Kidney capillary endothelial cell (primary cell): Measurements from ENCODE around the gene GRAMD1C.
"Not testable (repeated sequence)": the region's sequence is repeated elsewhere in the genome, so short reads cannot be mapped to it uniquely, and the experiment has no call there.

Experiments used
- DNase-seq: peaks from one replicate; pipeline ENCODE4 v3.0.0-alpha.2; 2018; ENCODE audit warnings: low spot score

GRAMD1C gene

DNA sequence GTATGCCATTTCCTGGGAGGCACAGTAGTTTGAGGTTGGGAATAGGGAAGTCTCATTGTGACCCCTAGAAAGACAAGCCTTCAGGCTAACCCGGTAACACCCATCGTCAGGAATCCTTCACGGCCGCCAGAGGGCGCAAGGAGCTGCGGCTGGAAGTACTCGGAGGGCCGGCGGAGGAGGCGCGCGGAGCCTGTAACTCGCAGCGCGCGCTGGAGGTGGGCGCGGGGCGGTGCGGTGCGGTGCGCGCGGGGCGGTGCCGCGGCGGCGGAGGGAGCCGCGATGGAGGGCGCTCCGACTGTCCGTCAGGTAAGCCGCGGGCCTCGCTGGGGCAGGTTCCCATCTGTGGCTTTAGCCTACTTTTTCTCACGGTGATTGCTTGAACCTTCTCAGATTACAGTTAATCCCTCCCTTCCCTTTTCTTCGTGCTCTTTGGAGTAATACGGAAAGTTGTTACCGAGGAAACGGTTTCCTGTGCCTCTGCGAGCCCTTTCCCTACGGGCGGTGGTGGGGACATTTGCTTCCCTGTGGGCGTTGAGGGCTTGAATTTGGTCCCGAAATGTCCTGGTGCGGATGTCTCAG, at the start of gene GRAMD1C:
Gene GRAMD1C (plus strand): TSS at position 158 of the 579 bp plus-strand sequence. CDS start 122 bp downstream, at position 280.
- peak; percentile 87 for DNase-seq

DNA sequence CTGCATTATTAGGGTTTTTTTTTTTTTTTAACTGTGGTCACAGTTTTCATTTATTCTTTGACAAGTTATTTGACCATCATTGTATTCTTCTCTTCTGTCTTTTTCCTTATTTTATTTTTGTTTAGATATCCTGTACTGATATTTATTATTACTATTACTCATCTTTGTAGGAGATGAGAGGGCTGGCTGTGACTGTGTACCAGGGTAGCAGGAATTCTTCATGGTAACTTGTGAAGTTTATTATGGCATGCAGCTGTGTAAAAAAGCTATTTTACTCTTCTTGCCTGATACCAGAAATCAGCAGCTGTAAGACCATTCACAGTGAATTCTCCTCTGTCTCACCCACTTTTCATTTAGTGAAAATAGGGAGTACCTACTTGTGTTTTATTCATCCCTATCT, 47.2 kb upstream of the GRAMD1C start:
- DNase-seq, result no peak

DNA sequence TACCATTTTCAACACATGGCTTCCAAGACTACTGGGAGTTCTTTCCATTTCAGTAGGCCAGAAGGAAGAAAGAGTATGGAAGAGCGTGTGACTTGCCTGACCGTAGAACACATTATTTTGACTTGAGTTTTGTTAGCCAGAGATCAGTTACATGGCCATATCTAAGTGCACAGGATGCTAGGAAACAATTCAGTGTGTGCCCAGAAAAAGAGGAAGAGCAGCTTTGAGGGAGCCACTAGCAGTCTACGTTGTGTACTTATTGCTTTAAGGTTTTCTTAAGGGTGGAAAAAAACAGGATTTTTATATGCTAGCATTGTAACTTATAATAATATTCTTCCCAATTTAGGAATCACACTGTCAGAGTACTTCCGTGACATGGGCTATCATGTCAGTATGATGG, 44.1 kb upstream of the GRAMD1C start:
- no peak for DNase-seq

- no peak for DNase-seq
Measured at GRCh38 chr3:113795693-113796092, 42.9 kb upstream of the GRAMD1C start.

DNA sequence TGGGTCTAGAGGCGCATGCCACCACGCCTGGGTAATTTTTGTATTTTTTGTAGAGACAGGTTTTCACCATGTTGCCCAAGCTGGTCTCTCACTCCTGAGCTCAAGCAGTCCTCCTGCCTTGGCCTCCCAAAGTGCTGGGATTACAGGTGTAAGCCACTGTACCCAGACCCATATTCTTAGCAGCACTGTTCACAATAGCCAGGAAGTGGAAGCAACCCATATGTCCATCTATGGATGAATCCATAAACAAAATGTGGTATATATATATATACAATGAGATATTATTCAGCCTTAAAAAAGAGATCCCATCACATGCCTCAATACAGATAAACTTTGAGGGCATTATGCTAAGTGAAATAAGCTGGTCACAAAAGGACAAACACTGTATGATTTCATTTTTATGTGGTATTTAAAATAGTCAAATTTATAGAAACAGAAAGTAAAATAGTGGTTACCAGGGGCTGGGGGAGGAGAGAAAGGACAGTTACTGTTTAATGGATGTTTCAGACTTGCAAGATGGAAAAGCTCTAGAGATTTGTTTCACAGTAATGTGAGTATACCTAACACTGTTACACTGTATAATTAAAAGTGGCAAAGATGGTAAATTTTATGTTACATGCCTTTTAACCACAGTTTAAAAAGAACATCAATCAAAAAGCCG, 35.7 kb upstream of the GRAMD1C start:
- DNase-seq, result no peak

GRCh38 chr3:113804661-113805060, 33.9 kb upstream of the GRAMD1C start:
- DNase-seq, result peak; percentile 15

DNA sequence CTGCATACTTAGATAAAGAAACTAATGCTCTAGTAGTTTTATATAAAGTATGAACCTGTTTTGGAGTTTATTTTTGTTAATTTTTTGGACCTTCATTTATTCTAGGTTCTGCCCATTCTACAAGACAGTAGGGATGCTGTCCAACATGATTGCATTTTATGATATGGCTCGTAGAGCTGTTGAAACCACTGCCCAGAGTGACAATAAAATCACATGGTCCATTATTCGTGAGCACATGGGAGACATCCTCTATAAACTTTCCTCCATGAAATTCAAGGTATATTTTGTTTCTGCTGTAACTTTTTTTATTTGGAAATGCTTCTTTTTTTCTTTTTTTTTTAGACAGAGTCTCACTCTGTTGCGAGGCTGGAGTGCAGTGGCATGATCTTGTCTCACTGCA, 33.3 kb upstream of the GRAMD1C start:
- DNase-seq, result no peak

DNA sequence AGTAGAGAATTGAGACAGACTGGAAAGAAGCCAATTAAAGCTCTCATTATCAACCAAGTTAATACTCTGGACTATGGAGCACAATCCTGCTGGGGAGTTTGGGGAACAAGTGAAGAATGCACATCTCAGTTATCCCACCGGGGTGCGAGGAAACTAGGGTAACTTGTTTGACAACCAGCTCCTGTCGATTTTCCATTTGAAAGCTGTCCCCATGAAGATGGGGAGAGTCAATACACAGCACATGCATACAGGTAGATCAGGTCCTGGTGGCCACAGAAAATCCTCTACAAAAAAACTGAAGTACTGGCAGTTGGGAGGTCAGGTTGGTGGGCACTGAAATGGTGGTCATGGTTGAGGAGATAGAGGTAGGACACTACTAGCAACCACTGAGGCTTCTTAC, 25.7 kb upstream of the GRAMD1C start:
- DNase-seq, result no peak

- DNase-seq, result no peak
Measured at GRCh38 chr3:113819866-113820265, 18.7 kb upstream of the GRAMD1C start.

GRCh38 chr3:113825090-113825489, 13.5 kb upstream of the GRAMD1C start:
- DNase-seq, result no peak

GRCh38 chr3:113828600-113828999, 10.0 kb upstream of the GRAMD1C start:
- DNase-seq, result no peak

DNA sequence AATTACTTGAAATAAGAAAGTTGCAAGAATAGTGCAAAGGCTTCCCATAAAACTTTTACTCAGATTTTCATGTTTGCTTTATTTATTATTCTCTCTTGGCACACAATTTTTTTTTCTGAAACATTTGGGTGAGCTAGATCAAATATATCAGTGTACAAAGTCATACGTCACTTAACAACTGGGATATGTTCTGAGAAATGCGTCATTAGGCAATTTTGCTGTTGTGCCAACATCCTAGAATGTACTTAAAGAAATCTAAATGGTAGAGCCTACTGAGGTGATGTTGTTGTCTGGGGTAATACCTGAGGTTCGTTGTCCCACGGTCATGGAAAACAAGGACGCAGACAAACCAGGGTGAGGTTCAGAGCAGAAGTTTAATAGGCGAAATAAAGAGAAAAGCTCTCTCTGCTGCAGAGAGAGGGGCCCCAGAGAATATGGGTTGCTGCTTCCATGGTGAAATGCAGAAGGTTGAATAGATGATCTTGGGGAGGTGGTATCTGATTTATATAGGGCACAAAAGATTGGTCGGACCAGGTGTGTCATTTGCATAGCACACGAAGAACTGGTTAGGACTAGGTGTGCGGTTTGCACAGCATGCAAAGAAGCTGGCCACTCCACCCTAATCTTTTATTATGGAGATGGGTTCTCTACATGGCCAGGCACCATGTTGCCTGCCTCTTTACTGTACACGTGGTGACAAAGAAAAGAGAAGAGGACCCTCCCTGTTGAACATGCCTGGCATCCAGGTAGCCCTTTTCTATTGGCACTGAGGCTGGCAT, 8.8 kb upstream of the GRAMD1C start:
- DNase-seq, result no peak

DNA sequence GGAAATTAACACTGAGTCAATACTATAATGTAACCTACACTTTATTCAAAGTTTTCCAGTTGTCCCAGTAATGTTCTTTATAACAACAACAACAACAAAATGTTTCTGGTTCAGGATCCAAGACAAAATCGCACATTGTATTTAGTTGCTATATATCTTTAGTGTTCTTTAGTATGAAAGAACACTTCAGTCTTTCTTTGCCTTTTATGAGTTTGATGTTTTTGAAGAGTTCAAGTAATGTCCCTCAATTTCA, 7.6 kb upstream of the GRAMD1C start:
- peak; percentile 62 for DNase-seq

GRCh38 chr3:113832477-113833164, 6.0 kb upstream of the GRAMD1C start:
- DNase-seq, result no peak

- no peak for DNase-seq
Measured at GRCh38 chr3:113834983-113835382, 3.6 kb upstream of the GRAMD1C start.

GRCh38 chr3:113839551-113839950, 963 bp downstream of the GRAMD1C start:
- no peak for DNase-seq

- DNase-seq, result peak; percentile 65
Measured at GRCh38 chr3:113844622-113845222, 6.1 kb downstream of the GRAMD1C start.

- no peak for DNase-seq
Measured at GRCh38 chr3:113847247-113847646, 8.7 kb downstream of the GRAMD1C start.

DNA sequence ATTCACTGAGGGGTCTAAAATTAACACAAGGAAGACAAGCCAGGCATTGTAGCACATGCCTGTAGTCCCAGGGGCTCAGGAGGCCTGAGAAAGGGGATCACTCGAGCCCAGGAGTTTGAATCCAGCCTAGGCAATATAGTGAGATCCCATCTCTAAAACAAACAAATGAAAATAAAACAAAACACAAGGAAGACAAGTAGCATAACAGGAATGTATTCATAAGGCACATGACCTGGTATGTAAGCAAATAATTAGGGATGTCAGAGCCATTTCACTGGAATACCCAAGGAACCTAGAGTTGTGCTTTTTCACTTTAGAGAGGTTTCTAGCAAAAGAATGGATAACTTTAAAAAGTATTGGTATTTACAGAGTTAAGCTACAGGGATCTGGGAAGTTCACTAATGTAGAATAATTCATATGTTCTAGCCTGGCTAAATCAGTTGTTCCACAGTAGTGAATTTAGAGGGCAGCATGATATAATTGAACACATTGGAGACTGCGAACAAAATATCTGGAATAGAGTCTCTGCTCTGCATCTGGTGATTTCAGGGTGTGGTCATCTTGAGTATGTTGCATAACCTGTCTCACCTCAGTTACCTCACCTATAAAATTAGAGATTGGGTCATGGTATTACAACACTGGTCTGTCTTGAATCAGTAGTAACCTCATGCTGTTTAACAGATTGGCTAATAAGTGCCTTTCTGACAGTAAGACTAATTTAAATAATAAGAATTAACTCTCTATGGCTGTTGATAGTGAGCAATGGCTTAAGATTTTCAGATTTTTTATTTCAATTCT, 9.3 kb downstream of the GRAMD1C start:
- no peak for DNase-seq

DNA sequence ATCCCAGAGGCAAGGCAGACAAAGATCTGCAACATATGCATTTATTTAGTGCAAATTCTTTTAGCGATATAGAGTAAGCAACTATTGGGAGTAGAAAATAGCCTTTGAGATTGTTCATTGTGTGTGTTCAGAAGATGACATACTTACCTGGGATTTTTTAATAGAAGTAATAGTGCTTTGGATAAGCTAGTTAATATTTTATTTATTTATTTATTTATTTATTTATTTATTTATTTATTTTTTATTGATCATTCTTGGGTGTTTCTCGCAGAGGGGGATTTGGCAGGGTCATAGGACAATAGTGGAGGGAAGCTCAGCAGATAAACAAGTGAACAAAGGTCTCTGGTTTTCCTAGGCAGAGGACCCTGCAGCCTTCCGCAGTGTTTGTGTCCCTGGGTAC, 10.5 kb downstream of the GRAMD1C start:
- DNase-seq, result not testable (repeated sequence)

DNA sequence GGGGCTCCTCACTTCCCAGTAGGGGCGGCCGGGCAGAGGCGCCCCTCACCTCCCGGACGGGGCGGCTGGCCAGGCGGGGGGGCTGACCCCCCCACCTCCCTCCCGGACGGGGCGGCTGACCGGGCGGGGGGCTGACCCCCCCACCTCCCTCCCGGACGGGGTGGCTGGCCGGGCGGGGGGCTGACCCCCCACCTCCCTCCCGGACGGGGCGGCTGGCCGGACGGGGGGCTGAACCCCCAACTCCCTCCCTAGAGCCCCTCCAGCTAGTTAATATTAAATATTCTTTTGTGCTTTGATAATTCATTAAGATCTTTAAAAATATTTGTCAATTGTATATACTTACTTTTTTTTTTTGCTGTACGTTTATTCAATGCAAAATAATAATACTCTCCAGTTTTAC, 11.3 kb downstream of the GRAMD1C start:
- not testable (repeated sequence) for DNase-seq

GRCh38 chr3:113850391-113850790, 11.8 kb downstream of the GRAMD1C start:
- not testable (repeated sequence) for DNase-seq
